T-helper 1 cell treated with Interleukin-12 subunit alpha and Interleukin-12 subunit beta and Interleukin-4 antibody, amounts not matched to agents 30 ng/mL and 1 ng/mL, for 36 hours (primary cell): ENCODE data around the gene LIN37. TPM values are rescaled to one million over a fixed set of nuclear protein-coding genes. Genes with fewer than 3 reads are reported as not detected.
"Not testable (repeated sequence)": the region's sequence is repeated elsewhere in the genome, so short reads cannot be mapped to it uniquely, and the experiment has no call there.

Source experiments
- intact Hi-C: fragments of 100-400 bp; cut with micrococcal nuclease; formaldehyde crosslinking; loops from one replicate; pipeline ENCODE4 v1.15.1; 2024
- total RNA-seq: library from RNA; stranded (reverse); gene quantifications from 2 replicates; pipeline ENCODE4 v1.2.3, GENCODE V29; 2022

Gene LIN37
- total RNA-seq, 1 donor from 2014 or later = 15.0 TPM

DNA sequence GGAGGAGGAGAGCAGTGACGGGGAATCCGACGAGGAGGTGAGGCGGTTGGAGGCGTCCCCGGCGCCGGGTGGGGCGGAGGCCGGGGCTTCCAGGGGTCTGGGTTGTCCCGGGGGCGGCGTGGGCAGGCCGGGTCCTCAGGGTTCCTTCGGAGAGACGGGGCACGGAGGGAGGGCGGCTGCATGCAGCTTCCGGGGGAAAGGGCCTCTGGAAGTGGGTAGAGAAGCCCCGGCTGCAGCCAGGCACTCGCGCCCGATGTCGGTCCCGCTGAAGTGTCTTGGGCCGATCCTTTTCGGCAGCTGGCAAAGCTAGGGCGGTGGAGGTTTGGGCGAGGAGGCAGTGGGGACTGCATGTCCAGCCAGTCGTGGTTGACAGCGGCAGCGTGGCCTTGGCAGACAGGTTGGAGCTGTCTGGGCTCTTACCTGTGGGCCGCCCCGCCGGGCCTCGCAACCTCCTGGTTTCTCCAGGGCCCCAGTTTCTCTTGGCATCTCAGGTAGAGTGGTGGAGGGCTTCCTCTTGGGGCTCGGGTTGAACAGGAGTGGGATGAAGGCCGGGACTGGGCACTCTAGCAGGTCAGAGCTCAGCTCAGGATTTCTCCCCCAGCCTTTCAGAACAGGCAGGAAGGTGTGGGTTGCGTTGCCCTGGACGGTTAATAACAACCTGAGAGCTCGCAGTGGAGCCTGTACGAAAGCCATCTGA lies 29.9 kb upstream of the LIN37 start:
- intact Hi-C loops = loop anchor here (5.0 kb wide), 1 partner anchor 91 kb away; the partner anchor contains the start of gene RBM42

DNA sequence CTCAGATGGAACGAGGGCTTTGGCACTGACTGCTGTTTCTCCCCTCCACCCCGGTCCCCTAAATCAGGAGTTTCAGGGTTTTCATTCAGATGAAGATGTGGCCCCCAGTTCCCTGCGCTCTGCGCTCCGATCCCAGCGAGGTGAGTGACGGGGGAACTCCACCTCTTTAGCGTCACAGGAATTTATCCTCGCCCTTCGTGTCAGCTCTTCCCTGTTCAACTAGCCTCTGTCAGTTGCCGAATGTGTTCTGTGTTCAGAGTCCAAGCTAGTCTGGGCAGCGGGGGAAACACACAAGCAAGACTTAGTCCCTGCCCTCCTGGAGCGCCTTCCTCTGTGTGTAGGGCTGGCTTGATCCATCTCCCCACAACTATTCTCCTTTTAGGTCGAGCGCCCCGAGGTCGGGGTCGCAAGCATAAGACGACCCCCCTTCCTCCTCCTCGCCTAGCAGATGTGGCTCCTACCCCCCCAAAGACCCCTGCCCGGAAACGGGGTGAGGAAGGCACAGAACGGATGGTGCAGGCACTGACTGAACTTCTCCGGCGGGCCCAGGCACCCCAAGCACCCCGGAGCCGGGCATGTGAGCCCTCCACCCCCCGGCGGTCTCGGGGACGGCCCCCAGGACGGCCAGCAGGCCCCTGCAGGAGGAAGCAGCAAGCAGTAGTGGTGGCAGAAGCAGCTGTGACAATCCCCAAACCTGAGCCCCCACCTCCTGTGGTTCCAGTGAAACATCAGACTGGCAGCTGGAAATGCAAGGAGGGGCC lies 28.8 kb upstream of the LIN37 start:
- intact Hi-C loops = loop anchor here (5.0 kb wide), 1 partner anchor 92 kb away; the partner anchor contains the start of gene RBM42

DNA sequence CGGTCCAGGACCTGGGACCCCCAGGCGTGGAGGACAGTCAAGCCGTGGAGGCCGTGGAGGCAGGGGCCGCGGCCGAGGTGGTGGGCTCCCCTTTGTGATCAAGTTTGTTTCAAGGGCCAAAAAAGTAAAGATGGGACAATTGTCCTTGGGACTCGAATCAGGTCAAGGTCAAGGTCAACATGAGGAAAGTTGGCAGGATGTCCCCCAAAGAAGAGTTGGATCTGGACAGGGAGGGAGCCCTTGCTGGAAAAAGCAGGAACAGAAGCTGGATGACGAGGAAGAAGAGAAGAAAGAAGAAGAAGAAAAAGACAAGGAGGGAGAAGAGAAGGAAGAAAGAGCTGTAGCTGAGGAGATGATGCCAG lies 28.2 kb upstream of the LIN37 start:
- intact Hi-C loops = no loop called here

DNA sequence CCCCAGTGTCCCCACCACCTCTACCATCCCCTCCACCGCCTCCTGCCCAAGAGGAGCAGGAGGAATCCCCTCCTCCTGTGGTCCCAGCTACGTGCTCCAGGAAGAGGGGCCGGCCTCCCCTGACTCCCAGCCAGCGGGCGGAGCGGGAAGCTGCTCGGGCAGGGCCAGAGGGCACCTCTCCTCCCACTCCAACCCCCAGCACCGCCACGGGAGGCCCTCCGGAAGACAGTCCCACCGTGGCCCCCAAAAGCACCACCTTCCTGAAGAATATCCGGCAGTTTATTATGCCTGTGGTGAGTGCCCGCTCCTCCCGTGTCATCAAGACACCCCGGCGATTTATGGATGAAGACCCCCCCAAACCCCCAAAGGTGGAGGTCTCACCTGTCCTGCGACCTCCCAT lies 27.7 kb upstream of the LIN37 start:
- intact Hi-C loops = no loop called here

DNA sequence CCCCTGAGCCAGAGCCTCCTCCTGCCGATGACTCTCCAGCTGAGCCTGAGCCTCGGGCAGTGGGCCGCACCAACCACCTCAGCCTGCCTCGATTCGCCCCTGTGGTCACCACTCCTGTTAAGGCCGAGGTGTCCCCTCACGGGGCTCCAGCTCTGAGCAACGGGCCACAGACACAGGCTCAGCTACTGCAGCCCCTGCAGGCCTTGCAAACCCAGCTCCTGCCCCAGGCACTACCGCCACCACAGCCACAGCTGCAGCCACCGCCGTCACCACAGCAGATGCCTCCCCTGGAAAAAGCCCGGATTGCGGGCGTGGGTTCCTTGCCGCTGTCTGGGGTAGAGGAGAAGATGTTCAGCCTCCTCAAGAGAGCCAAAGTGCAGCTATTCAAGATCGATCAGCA lies 27.0 kb upstream of the LIN37 start:
- intact Hi-C loops = no loop called here

DNA sequence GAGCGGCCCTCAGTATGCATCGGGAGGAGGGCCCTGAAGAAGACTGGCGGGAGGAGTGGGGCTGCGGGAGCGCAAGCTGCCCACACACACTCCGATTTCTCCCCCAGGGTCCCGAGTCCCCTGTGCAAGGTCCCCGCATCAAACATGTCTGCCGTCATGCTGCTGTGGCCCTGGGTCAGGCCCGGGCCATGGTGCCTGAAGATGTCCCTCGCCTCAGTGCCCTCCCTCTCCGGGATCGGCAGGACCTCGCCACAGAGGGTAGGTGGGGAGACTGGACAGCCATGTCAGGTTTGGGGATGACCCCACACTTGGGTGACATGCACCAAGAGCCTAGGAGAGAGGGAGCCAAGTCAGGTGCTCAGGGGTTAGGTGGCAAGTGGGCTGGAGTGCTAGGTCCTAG lies 25.9 kb upstream of the LIN37 start:
- intact Hi-C loops = no loop called here

DNA sequence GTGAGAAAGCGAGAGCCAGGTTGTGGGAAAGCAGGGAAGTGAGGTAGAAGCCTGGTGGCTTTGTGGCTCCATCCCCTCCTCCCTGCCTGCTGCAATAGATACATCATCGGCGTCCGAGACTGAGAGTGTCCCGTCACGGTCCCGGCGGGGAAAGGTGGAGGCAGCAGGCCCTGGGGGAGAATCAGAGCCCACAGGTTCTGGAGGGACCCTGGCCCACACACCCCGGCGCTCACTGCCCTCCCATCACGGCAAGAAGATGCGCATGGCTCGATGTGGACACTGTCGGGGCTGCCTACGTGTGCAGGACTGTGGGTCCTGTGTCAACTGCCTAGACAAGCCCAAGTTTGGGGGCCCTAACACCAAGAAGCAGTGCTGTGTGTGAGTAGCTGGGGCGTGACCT lies 25.5 kb upstream of the LIN37 start:
- intact Hi-C loops = no loop called here

DNA sequence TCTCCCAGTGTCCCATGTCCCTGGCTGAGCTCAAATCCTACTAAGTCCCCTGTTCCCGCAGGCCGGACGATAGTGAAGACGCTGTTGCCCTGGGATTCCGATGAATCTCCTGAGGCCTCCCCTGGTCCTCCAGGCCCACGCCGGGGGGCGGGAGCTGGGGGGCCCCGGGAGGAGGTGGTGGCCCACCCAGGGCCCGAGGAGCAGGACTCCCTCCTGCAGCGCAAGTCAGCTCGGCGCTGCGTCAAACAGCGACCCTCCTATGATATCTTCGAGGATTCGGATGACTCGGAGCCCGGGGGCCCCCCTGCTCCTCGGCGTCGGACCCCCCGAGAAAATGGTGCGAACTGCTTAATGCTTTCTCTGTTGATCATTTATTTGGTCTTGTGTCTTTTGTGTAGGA lies 24.7 kb upstream of the LIN37 start:
- intact Hi-C loops = no loop called here

DNA sequence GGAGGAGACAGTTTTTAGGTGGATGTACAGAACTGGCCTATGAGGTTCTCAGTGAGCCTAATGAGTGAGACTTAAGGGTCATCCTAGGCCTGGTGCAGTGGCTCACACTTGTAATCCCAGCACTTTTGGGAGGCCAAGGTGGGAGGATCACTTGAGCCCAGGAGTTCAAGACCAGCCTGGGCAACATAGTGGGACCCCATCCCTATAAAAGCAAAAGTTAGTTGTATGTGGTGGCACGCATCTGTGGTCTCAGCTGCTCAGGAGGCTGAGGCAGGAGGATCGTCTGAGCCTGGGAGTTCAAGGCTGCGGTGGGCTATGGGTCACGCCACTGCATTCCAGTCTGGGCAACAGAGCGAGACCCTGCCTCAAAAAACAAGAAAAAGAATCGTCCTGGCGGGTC lies 24.2 kb upstream of the LIN37 start:
- intact Hi-C loops = not testable (repeated sequence)

DNA sequence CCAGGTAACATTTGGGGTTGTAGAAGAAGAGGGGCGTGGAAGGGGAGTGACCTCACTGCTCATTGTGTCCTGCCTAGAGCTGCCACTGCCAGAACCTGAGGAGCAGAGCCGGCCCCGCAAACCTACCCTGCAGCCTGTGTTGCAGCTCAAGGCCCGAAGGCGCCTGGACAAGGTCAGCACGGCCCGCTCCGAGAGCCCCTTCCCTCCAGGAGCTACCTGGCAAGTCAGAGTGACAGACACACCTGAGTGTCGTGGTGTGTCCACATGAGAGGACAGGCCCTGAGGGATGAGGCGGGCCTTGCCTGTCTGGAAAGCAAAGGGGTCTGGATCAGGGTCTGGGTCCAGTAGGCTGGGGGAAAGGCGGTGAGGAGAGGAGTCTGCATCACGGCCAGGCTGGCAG lies 23.8 kb upstream of the LIN37 start:
- intact Hi-C loops = no loop called here

DNA sequence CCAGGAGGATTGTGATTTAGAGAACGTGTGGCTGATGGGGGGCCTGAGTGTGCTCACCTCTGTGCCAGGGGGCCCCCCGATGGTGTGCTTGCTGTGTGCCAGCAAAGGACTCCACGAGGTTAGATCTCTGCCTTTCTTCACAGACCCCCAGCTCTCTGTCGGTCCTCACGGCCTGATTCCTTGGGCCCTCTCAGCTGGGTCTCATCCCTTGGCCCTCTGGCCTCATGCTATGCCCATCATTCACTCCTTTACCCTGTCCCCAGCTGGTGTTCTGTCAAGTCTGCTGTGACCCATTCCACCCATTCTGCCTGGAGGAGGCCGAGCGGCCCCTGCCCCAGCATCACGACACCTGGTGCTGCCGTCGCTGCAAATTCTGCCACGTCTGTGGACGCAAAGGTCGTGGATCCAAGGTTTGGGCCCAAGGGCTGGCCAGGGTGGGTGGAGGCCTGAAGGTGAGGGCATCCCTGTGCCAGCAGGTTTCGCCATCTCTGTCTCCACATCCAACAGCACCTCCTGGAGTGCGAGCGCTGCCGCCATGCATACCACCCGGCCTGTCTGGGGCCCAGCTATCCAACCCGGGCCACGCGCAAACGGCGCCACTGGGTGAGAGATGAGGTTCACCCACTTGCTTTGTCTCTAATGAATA lies 23.0 kb upstream of the LIN37 start:
- intact Hi-C loops = no loop called here

DNA sequence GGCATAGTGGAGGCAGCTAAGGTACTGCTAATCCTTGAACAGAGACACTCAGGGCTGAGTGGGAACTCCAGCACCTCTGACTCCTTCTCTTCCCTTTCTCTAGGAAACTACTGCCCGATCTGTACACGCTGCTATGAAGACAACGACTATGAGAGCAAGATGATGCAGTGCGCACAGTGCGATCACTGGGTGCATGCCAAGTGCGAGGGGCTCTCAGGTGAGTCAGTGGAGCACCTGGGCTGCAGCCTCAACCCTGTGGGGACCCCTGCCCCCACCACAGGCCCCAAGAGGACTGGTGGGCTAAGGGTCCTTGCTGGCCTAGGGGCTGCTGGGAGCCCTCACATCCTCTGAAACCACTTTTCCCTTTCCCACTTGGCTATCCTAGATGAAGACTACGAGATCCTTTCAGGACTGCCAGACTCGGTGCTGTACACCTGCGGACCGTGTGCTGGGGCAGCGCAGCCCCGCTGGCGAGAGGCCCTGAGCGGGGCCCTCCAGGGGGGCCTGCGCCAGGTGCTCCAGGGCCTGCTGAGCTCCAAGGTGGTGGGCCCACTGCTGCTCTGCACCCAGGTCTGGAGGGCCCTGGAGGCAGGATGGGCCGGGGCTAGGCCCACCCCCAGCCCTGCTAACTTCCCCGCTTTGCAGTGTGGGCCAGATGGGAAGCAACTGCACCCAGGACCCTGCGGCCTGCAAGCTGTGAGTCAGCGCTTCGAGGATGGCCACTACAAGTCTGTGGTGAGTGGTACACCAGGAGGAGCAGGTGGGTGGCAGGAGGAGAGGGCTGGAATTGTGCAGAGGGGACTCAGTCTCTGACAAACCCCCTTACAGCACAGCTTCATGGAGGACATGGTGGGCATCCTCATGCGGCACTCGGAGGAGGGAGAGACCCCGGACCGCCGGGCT lies 21.1 kb upstream of the LIN37 start:
- intact Hi-C loops = no loop called here

DNA sequence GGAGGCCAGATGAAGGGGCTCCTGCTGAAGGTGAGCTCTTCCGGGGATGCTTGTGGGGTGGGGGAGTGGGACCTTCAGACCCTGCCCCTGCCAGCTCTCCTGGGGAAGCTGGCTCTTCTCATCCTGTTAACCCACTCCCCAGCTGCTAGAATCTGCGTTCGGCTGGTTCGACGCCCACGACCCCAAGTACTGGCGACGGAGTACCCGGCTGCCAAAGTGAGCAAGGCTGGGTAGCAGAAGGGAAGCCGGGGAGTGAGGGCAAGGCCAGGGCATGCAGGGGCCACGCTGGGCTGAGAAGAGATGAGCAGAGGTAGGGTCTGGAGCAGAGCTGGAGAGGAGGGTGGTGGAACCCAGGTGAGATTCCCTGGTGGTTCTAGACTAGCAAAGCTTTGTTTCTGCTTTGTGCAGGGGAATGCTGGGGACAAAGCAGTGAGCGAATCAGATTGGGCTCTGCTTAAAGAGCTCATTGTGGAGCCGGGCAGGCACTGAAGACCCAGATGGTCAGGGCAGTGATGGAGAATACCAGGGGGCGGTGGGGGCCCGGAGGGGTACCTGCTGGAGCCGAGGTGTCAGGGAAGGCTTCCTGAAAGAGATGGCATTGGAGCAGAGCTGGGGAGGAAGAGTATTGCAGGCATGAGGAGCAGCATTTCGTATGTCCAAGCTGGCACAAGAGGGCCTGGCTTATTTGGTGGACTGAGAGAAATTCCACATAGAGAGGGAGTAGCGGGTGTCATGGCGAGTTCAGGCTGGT lies 20.2 kb upstream of the LIN37 start:
- intact Hi-C loops = no loop called here

DNA sequence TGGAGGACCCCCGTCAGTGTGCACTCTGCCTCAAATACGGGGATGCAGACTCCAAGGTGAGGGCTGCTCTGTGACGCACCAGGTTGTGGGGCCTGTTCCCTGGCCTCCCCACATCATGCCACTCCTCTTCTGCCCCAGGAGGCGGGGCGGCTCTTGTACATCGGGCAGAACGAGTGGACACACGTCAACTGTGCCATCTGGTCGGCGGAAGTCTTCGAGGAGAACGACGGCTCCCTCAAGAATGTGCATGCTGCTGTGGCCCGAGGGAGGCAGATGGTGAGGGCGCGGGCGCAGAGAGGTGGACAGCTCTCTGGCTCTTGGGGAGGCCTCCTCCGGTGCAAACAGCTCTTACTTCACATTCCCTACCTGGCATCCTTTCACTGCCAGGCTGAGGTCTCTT lies 19.4 kb upstream of the LIN37 start:
- intact Hi-C loops = no loop called here

DNA sequence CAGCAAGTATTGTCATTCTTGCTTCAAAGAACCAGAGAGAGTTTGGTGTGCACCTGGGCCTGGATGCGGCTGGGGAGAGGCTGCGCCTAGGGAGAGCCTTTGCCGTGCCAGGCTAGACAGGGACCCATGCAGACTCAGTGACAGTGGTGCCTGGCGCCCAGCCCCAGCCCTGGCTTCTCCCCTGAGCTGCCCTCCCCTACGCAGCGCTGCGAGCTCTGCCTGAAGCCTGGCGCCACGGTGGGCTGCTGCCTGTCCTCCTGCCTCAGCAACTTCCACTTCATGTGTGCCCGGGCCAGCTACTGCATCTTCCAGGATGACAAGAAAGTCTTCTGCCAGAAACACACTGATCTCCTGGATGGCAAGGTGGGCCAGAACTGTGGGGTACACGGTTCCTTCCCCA lies 18.6 kb upstream of the LIN37 start:
- intact Hi-C loops = no loop called here

DNA sequence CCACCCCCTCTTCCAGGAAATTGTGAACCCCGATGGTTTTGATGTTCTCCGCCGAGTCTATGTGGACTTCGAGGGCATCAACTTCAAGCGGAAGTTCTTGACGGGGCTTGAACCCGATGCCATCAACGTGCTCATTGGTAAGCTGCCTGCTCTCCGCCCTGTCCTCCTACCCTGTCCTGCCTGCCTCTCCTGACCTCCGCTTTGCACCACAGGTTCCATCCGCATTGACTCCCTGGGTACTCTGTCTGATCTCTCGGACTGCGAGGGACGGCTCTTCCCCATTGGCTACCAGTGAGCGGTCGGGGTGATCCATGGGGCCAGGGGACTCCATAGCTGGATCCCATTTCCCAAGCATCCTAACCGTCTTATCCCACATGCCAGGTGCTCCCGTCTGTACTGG lies 18.1 kb upstream of the LIN37 start:
- intact Hi-C loops = no loop called here

DNA sequence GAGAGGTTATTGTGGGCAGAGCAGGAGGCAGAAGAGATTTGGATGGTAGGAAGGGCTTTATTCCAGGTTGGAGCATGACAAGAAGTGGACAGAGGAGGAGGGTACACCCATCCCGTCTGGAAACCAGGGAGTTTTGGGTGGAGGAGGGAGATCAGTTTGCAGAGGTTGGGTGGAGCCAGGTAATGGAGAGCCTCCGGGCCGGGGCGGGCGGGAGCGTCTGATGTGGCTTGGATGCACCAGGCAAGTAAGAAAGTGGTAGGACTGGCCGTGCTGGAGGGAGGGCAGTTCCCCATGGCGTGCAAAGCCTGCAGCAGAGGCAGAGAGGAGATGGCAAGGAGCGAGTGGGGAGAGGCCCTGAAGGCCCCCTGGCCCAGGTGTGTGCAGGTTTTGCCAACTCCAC lies 17.0 kb upstream of the LIN37 start:
- intact Hi-C loops = no loop called here

DNA sequence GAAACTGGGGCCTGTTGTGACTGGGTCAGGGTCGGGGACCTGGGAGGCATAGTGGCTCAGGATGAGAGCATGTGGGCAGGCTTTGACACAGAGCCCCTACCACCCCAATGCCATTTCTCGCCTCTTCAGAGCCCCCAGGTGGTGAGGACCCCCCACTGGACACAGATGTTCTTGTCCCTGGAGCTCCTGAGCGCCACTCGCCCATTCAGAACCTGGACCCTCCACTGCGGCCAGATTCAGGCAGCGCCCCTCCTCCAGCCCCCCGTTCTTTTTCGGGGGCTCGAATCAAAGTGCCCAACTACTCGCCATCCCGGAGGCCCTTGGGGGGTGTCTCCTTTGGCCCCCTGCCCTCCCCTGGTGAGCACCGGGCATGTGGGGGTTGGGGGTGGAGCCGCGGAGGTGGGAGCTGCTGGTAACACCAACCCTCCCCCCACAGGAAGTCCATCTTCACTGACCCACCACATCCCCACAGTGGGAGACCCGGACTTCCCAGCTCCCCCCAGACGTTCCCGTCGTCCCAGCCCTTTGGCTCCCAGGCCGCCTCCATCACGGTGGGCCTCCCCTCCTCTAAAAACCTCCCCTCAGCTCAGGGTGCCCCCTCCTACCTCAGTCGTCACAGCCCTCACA lies 16.5 kb upstream of the LIN37 start:
- intact Hi-C loops = no loop called here

DNA sequence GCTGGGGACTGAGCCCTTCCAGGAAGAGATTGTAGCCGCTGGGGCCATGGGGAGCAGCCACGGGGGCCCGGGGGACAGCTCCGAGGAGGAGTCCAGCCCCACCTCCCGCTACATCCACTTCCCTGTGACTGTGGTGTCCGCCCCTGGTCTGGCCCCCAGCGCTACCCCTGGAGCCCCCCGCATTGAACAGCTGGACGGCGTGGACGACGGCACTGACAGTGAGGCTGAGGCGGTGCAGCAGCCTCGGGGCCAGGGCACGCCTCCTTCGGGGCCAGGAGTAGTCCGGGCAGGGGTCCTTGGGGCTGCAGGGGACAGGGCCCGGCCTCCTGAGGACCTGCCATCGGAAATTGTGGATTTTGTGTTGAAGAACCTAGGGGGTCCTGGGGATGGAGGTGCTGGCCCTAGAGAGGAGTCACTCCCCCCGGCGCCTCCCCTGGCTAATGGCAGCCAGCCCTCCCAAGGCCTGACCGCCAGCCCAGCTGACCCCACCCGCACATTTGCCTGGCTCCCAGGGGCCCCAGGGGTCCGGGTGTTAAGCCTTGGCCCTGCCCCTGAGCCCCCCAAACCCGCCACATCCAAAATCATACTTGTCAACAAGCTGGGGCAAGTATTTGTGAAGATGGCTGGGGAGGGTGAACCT lies 15.7 kb upstream of the LIN37 start:
- intact Hi-C loops = no loop called here
